ENCODE data around the gene IL9.

- TF ChIP-seq POLR2AphosphoS5 (IDR thresholded peaks at IDR 0.05; ENCODE audit: low read depth, low read length) = no peak
- TF ChIP-seq POLR2A (IDR thresholded peaks at IDR 0.05; ENCODE audit: low read depth, low read length) = no peak
Observed at GRCh38 chr5:135942202-135942771, 46.6 kb upstream of the IL9 start.

Measured in GM12891 (cell line).